KOPT-K1 (cell line): Measurements from ENCODE around the gene SPRR2A.
"Not testable (repeated sequence)": the region's sequence is repeated elsewhere in the genome, so short reads cannot be mapped to it uniquely, and the experiment has no call there.

ENCODE experiments used
- H3K27ac ChIP-seq: fragments of 200-600 bp; sonication (generic); 2 replicates; pipeline ENCODE4 v1.5.1; 2016; ENCODE audit warnings: antibody characterized with exemption, mild to moderate bottlenecking, low read depth, low read length; ENCODE audit not compliant: poor library complexity, severe bottlenecking
- H3K36me3 ChIP-seq: fragments of 200-600 bp; sonication (generic); 2 replicates; pipeline ENCODE4 v1.5.1; 2017; ENCODE audit warnings: antibody characterized with exemption, mild to moderate bottlenecking, low read length, moderate library complexity; ENCODE audit not compliant: insufficient read depth
- H3K9me3 ChIP-seq: fragments of 200-600 bp; sonication (generic); 2 replicates; pipeline ENCODE4 v1.5.1; 2017; ENCODE audit warnings: antibody characterized with exemption, low read length, mild to moderate bottlenecking; ENCODE audit not compliant: insufficient read depth, poor library complexity, severe bottlenecking

SPRR2A gene

GRCh38 chr1:153057375-153057774 lies at the start of gene SPRR2A:
Gene SPRR2A, minus strand, starts transcription at chr1:153057512. Its CDS starts 777 bp downstream, at chr1:153056735.
- H3K9me3 ChIP-seq: no peaks in the 10 kb centered on the region
- H3K36me3 ChIP-seq: no peaks in the 10 kb centered on the region
- H3K27ac ChIP-seq: no peak within 1 kb of the TSS

GRCh38 chr1:153100245-153100644 lies 42.9 kb upstream of the SPRR2A start:
- no peaks in the 10 kb centered on the region for H3K36me3 ChIP-seq
- H3K27ac ChIP-seq: no peak overlapping the region

GRCh38 chr1:153099461-153100045 lies 42.2 kb upstream of the SPRR2A start:
- no peak overlapping the region for H3K27ac ChIP-seq
- H3K36me3 ChIP-seq: no peaks in the 10 kb centered on the region
- no peaks in the 10 kb centered on the region for H3K9me3 ChIP-seq

More at GRCh38 chr1:153100245-153100644, 42.9 kb upstream of the SPRR2A start:
- H3K9me3 ChIP-seq: no peaks in the 10 kb centered on the region

GRCh38 chr1:153095764-153096163 lies 38.5 kb upstream of the SPRR2A start:
- H3K27ac ChIP-seq: no peak overlapping the region
- no peaks in the 10 kb centered on the region for H3K36me3 ChIP-seq
- no peaks in the 10 kb centered on the region for H3K9me3 ChIP-seq

- no peaks in the 10 kb centered on the region for H3K9me3 ChIP-seq
- H3K27ac ChIP-seq: no peak within 1 kb of the TSS
- H3K36me3 ChIP-seq: no peaks in the 10 kb centered on the region
These were observed 37.1 kb upstream of the SPRR2A start, which contains the start of gene SPRR2E for GRCh38 chr1:153094426-153094825. Gene SPRR2E, minus strand, starts transcription at chr1:153094526. Its CDS starts 775 bp downstream, at chr1:153093751.

GRCh38 chr1:153087652-153088051 lies 30.3 kb upstream of the SPRR2A start:
- Histone ChIP-seq H3K36me3 (no peaks in the 10 kb centered on the region), H3K9me3 (no peaks in the 10 kb centered on the region), H3K27ac (no peak overlapping the region)

GRCh38 chr1:153081736-153082135 lies 24.4 kb upstream of the SPRR2A start:
- H3K9me3 ChIP-seq: no peaks in the 10 kb centered on the region
- no peak overlapping the region for H3K27ac ChIP-seq
- no peaks in the 10 kb centered on the region for H3K36me3 ChIP-seq

- no peaks in the 10 kb centered on the region for H3K36me3 ChIP-seq
- no peak overlapping the region for H3K27ac ChIP-seq
- H3K9me3 ChIP-seq: no peaks in the 10 kb centered on the region
These were observed 15.8 kb upstream of the SPRR2A start for GRCh38 chr1:153072806-153073726.

GRCh38 chr1:153071511-153071910 lies 14.2 kb upstream of the SPRR2A start, which contains the start of gene SPRR2B:
Gene SPRR2B, minus strand, starts transcription at chr1:153071611. Its CDS starts 772 bp downstream, at chr1:153070839.
- H3K27ac ChIP-seq: no peak within 1 kb of the TSS
- no peaks in the 10 kb centered on the region for H3K36me3 ChIP-seq
- no peaks in the 10 kb centered on the region for H3K9me3 ChIP-seq

- Histone ChIP-seq H3K36me3 (no peaks in the 10 kb centered on the region), H3K27ac (no peak overlapping the region), H3K9me3 (no peaks in the 10 kb centered on the region)
These were observed 12.9 kb upstream of the SPRR2A start for GRCh38 chr1:153070243-153070642.

GRCh38 chr1:153058826-153059784 lies 1.8 kb upstream of the SPRR2A start:
- Histone ChIP-seq H3K27ac (no peak overlapping the region), H3K36me3 (no peaks in the 10 kb centered on the region), H3K9me3 (no peaks in the 10 kb centered on the region)

GRCh38 chr1:153058154-153058553 lies 842 bp upstream of the SPRR2A start:
- Histone ChIP-seq H3K36me3 (no peaks in the 10 kb centered on the region), H3K27ac (no peak overlapping the region), H3K9me3 (no peaks in the 10 kb centered on the region)

- H3K9me3 ChIP-seq, H3K27ac ChIP-seq, H3K36me3 ChIP-seq: not testable (repeated sequence)
These were observed 1.2 kb downstream of the SPRR2A start for GRCh38 chr1:153056111-153056510.

- Histone ChIP-seq H3K36me3 (no peaks in the 10 kb centered on the region), H3K9me3 (no peaks in the 10 kb centered on the region), H3K27ac (no peak overlapping the region)
These were observed 8.1 kb downstream of the SPRR2A start for GRCh38 chr1:153049211-153049610.
